Measurements from ENCODE around the gene CCL28.

CCL28 gene

DNA sequence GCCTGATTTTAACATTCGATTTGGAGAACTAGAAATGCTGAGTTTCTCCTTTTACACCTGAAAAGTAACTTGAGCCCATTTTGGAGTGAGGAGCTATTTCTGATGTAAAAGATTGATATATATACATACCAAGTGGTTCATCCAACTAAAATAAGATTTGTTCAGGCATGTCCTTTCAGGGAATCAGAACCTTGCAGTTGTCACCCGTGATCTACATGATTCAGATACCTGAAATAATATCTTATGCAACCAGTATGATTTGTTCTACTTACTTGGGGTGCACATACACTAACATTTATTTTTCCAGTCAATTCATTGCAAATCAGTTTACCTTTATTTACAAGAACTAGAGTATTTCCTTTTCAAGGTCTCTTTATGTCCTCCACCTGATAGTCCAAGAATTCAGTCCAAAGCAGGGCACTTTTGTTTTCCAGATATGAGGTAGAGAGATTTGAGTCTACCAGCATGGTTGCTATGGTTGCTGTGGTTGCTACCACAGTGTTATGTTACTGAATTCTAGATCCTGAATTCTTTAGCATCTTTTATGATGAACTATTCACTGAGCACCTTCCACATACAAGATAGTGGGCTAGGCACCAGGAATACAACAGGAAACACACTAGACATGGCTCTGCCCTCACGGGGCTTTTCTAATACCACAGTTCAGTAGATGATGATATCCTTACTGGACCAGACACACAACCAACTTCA, 49.3 kb downstream of the CCL28 start:
- no peak for TF ChIP-seq CREB1 (IDR thresholded peaks at IDR 0.05; ENCODE audit: low read depth)
- no peak for TF ChIP-seq EP300 (IDR thresholded peaks at IDR 0.05; ENCODE audit: borderline replicate concordance)
- no peak for TF ChIP-seq NFIC (IDR thresholded peaks at IDR 0.05)
- no peak for TF ChIP-seq TCF12 (IDR thresholded peaks at IDR 0.05; ENCODE audit: low read depth)
- no peak for TF ChIP-seq YY1 (IDR thresholded peaks at IDR 0.05; ENCODE audit: low read depth)
- TF ChIP-seq, protein P1, sequence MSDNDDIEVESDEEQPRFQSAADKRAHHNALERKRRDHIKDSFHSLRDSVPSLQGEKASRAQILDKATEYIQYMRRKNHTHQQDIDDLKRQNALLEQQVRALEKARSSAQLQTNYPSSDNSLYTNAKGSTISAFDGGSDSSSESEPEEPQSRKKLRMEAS (IDR thresholded peaks at IDR 0.05) = no peak
- TF ChIP-seq, protein P2, sequence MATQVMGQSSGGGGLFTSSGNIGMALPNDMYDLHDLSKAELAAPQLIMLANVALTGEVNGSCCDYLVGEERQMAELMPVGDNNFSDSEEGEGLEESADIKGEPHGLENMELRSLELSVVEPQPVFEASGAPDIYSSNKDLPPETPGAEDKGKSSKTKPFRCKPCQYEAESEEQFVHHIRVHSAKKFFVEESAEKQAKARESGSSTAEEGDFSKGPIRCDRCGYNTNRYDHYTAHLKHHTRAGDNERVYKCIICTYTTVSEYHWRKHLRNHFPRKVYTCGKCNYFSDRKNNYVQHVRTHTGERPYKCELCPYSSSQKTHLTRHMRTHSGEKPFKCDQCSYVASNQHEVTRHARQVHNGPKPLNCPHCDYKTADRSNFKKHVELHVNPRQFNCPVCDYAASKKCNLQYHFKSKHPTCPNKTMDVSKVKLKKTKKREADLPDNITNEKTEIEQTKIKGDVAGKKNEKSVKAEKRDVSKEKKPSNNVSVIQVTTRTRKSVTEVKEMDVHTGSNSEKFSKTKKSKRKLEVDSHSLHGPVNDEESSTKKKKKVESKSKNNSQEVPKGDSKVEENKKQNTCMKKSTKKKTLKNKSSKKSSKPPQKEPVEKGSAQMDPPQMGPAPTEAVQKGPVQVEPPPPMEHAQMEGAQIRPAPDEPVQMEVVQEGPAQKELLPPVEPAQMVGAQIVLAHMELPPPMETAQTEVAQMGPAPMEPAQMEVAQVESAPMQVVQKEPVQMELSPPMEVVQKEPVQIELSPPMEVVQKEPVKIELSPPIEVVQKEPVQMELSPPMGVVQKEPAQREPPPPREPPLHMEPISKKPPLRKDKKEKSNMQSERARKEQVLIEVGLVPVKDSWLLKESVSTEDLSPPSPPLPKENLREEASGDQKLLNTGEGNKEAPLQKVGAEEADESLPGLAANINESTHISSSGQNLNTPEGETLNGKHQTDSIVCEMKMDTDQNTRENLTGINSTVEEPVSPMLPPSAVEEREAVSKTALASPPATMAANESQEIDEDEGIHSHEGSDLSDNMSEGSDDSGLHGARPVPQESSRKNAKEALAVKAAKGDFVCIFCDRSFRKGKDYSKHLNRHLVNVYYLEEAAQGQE (IDR thresholded peaks at IDR 0.05; ENCODE audit: low read depth) = no peak
- TF ChIP-seq RAD21 (IDR thresholded peaks at IDR 0.05; ENCODE audit: low read depth) = no peak

- TF ChIP-seq ZBTB7A (IDR thresholded peaks at IDR 0.05; ENCODE audit: low read depth) = no peak
Measured at GRCh38 chr5:43358726-43359125, 53.5 kb downstream of the CCL28 start.

DNA sequence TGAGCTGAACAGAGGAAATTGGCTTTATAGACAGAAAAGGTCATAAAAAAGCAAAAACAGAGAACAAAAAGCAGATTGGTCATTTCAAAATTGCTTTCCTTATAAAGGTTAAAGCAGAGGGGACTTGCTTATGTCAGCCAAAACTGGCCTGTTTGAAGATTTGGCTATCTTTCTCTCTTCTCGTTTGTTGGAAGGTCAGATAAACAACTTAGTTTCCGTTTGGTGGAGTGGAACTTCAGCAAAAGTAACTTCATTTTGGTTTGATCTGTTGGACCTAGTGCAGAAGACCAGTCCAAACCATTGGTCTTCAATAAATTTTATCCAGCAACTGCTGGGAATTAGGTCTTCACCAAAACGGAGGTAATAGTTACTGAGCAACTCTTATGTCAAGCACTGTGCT, 53.9 kb downstream of the CCL28 start:
- TF ChIP-seq EGR1 (IDR thresholded peaks at IDR 0.05) (no peak), ZBTB7A (IDR thresholded peaks at IDR 0.05; ENCODE audit: low read depth) (no peak), CREB1 (IDR thresholded peaks at IDR 0.05; ENCODE audit: low read depth) (no peak), USF1 (IDR thresholded peaks at IDR 0.05) (no peak), TCF12 (IDR thresholded peaks at IDR 0.05; ENCODE audit: low read depth) (no peak)

- no peak for TF ChIP-seq ZBTB7A (IDR thresholded peaks at IDR 0.05; ENCODE audit: low read depth)
- no peak for TF ChIP-seq RAD21 (IDR thresholded peaks at IDR 0.05; ENCODE audit: low read depth)
- no peak for TF ChIP-seq EP300 (IDR thresholded peaks at IDR 0.05; ENCODE audit: borderline replicate concordance)
- TF ChIP-seq YY1 (IDR thresholded peaks at IDR 0.05; ENCODE audit: low read depth) = no peak
- TF ChIP-seq TCF12 (IDR thresholded peaks at IDR 0.05; ENCODE audit: low read depth) = no peak
- TF ChIP-seq TEAD4 (IDR thresholded peaks at IDR 0.05) = no peak
- TF ChIP-seq NFIC (IDR thresholded peaks at IDR 0.05) = no peak
- TF ChIP-seq CEBPB (IDR thresholded peaks at IDR 0.05) = no peak
- TF ChIP-seq, protein P2 (IDR thresholded peaks at IDR 0.05; ENCODE audit: low read depth) = no peak
- TF ChIP-seq EGR1 (IDR thresholded peaks at IDR 0.05) = no peak
- no peak for TF ChIP-seq TAF1 (IDR thresholded peaks at IDR 0.05; ENCODE audit: low read depth)
Measured at GRCh38 chr5:43357878-43358281, 54.3 kb downstream of the CCL28 start.

DNA sequence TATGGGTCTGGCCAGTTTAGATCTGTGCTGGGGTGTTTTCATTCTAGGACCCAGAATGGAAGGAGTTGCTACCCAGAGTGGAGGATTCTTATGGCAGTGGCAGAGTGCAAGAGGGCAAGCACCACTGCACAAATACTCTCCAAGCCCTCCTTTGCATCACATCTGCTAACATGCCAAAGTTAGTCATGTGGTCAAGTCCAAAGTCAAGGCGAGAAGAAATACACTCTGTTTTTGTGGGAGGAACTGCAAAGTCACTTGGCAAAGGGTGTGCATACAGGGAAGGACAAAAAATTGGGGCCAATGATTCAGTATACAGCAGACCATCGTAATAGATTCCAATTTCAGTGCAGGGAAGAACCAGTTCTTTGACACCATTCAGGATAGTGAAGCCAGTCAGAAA, 55.1 kb downstream of the CCL28 start:
- TF ChIP-seq EP300 (IDR thresholded peaks at IDR 0.05; ENCODE audit: borderline replicate concordance) (no peak), RAD21 (IDR thresholded peaks at IDR 0.05; ENCODE audit: low read depth) (no peak), YY1 (IDR thresholded peaks at IDR 0.05; ENCODE audit: low read depth) (no peak), EGR1 (IDR thresholded peaks at IDR 0.05) (no peak), TAF1 (IDR thresholded peaks at IDR 0.05; ENCODE audit: low read depth) (no peak), FOXM1 (IDR thresholded peaks at IDR 0.05; ENCODE audit: borderline replicate concordance, low read depth) (no peak), TCF12 (IDR thresholded peaks at IDR 0.05; ENCODE audit: low read depth) (no peak), TEAD4 (IDR thresholded peaks at IDR 0.05) (no peak), USF1 (IDR thresholded peaks at IDR 0.05) (no peak), CEBPB (IDR thresholded peaks at IDR 0.05) (no peak), ZBTB7A (IDR thresholded peaks at IDR 0.05; ENCODE audit: low read depth) (no peak), CREB1 (IDR thresholded peaks at IDR 0.05; ENCODE audit: low read depth) (no peak), NFIC (IDR thresholded peaks at IDR 0.05) (no peak)
- TF ChIP-seq, protein P1 (IDR thresholded peaks at IDR 0.05) = no peak
- TF ChIP-seq, protein P2 (IDR thresholded peaks at IDR 0.05; ENCODE audit: low read depth) = no peak
